NK-92 (cell line): ENCODE data around the gene STAP2.

Experiments
- DNase-seq: peaks from one replicate; lab custom pipeline; 2025; ENCODE audit not compliant: unreplicated experiment; lab: John Stamatoyannopoulos, UW

The STAP2 gene

GRCh38 chr19:4328243-4328990 lies 10.2 kb downstream of the STAP2 start:
- DNase-seq: peak; percentile 65

GRCh38 chr19:4327877-4328242 lies 10.8 kb downstream of the STAP2 start:
- DNase-seq: no peak

DNA sequence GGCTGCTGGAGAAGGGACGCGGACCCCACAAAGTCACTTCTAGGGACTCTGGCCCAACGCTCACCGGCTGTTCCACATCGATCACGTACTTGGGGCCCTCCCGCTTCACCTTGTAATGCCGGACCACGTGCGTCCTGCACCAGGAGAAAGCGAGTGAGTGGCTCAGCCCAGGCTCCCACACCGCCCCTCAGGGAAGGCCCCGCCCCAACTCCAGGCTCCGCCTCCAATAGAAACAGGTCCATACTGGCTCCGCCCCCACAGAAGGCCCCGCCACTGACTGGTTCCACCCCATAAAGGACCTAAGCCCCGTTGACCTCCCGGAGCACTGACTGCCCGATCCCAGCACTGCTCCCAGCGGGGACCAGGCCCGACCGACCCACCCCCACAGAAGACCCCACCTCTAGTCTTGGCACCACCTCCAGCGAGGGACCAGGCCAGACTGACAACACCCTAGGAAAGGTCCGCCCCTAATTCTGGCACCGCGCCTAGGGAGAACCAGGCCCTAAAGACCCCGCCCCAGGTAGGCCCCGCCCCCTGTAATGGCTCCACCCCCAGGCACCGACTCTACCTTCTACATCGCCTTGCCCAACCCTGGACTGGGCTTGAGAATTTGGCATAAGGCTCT lies 11.3 kb downstream of the STAP2 start:
- DNase-seq: no peak

GRCh38 chr19:4326837-4327251 lies 11.8 kb downstream of the STAP2 start:
- no peak for DNase-seq

DNA sequence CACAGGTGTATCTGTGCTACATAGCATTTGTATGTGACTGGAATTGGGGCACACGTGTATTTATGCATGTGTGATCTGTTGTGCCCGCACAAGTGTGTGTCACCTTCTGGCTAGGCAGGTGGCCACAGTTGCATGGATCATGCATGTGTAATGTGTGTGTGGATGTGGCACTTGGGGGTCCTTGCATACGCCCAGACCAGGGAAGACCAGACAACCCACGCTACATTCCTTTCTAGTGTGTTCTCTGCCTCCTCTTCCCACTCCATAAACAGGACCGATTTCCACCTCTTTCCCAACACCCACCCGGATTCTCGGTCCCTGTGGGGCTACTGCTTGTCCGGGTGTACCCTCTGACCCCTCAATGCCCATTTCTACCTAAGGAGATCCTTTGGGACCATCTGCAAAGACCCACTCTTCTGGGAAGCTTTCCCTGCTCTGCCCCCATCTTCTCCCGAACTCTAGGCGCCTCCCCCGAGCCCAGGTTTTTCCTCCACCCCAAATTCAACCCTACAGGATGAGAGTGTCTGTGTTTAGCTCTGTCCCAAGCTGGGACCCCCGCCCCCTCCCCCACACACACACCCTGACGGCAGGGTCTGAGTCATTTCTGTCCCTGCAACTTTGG lies 12.3 kb downstream of the STAP2 start:
- no peak for DNase-seq

DNA sequence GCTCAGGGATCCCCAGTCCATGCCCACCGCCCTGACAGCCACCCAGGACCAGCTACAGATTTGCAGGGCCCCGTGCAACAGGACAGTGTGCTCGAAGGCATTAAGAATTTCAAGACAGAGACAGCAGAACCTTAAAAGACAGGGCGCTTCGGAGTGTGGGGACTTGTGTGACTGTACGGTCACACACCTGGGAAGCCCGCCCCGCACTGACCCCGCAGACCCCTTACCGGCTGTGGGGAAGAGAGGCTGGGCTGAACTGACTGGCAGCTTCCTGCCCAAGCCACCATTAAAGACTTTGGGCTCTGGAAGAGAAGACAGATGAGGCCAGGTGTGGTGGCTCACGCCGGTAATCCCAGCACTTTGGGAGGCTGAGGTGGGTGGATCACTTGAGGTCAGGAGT lies 14.4 kb downstream of the STAP2 start:
- no peak for DNase-seq

DNA sequence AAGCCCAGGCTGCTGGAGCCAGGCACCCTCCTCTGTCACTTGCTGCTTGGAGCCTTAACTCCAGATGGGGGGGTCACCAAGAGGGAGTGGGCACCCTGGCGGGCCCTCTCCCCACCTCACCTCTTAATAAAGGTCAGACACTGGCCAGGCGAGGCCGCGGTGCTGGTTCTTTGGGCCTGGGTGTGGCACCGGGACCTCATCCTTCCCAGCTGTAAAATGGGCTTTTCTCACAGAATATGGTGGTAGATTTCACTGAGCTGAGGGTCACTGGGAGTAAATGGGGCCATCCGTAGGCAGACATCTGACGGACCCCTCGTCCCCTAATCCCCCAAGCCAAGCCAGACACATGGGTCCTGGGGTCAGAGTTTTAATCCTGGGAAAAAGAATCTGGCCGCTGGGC lies 14.9 kb downstream of the STAP2 start:
- DNase-seq: no peak

DNA sequence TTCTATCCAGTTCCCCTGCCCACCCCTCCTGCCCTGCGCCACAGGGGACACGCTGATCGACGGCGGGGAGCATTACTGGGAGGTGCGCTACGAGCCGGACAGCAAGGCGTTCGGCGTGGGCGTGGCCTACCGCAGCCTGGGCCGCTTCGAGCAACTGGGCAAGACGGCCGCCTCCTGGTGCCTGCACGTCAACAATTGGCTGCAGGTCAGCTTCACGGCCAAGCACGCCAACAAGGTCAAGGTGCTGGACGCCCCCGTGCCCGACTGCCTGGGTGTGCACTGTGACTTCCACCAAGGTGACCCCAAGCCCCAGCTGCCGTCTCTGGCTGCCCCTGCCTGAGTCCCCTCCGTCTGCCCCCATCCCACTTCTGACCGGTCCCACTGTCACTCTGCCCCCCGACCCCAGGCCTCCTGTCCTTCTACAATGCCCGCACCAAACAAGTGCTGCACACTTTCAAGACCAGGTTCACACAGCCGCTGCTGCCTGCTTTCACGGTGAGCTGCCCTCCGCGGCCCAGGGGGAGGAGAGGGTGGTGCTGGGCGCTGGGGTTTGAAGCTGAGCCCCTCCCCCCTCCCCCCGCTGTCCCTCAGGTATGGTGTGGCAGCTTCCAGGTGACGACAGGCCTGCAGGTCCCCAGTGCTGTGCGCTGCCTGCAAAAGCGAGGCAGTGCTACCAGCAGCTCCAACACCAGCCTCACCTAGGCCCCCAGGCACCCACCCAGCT lies 15.5 kb downstream of the STAP2 start:
- DNase-seq: no peak

- DNase-seq: no peak
Observed at GRCh38 chr19:4320419-4320818, 18.2 kb downstream of the STAP2 start.

GRCh38 chr19:4319067-4319718 lies 19.4 kb downstream of the STAP2 start:
- DNase-seq: no peak

DNA sequence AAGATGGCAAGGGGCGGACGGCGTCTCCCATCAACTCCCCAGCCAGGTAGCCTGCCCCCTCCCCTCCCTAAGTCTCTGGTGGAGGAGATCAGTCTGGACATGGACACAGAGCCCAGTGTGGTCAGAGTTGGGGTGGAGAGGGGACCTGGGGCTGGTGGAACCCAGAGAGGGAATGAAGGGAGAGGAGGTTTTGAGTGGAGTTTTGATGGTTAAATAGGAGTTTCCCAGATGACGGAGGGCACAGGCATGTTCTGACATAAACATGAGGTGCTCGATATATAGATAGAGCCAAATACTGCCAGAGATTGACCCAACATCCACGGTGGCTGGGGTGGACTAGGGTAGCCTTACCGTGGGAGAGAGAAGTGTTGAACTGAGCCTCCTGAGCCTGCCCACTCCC lies 20.2 kb downstream of the STAP2 start:
- DNase-seq: no peak

GRCh38 chr19:4316956-4317355 lies 21.7 kb downstream of the STAP2 start:
- DNase-seq: no peak

GRCh38 chr19:4313847-4314490 lies 24.7 kb downstream of the STAP2 start:
- DNase-seq: no peak

DNA sequence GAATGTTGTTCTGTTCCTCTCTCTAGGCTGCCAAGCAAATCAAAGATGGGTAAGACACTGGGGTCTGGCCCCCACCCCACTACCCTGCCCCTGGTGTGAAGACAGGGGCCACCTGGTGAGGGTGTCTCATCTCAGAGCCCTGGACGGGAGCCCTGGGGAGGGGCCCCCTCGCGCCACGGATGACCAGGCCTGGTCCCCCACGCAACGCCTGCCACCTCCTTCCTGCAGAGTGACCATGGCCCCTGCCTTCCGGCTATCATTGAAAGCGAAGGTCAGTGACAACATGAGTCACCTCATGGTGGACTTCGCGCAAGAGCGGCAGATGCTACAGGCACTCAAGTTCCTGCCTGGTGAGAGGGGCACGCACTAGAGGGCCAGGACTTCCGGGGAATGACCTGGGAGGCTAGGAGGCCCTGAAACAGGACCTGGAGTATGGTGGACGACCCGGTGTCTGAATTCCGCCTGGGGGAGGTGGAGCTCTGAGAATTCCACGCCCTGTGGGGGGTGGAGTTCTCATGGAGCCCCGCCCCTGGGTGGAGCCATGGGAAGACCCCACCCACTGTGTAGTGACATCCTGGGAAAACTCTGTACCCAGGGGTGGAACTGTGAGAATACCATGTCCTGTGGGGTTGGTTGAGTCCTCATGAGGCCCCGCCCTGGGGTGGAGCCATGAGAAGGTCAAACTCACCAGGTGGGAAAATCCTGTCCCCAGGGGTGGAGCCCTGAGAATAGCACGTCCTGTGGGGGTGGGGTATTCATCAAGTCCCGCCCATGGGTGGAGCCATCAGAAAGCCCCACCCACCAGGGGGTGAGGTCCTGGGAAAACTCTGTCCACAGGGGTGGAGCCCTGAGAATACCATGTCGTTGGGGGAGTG lies 28.1 kb downstream of the STAP2 start:
- DNase-seq: no peak

DNA sequence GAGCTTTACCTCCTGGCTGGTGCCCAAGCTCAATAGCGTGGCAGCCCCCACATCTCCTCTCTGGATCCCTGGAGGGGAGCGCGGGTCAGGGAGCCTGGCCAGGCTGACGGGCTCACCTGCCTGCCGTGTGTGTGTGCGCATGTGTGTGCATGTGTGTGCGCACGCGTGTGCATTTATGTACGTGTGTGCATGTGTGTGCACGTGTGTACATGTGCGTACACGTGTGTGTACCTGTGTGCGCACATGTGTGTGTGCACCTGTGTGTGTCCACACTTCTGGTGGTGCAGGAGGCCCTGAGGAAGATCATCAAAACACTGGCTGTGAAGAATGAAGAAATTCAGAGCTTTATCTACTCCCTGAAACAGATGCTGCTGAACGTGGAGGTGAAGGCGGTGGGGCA lies 33.0 kb downstream of the STAP2 start:
- DNase-seq: no peak

GRCh38 chr19:4305257-4305612 lies 33.4 kb downstream of the STAP2 start:
- no peak for DNase-seq

- no peak for DNase-seq
Observed at GRCh38 chr19:4304538-4305256, 33.9 kb downstream of the STAP2 start, which contains the start of gene FSD1. Gene FSD1 (plus strand): TSS chr19:4304598. CDS start chr19:4304747, 149 bp downstream.

- no peak for DNase-seq
Observed at GRCh38 chr19:4303819-4304537, 34.6 kb downstream of the STAP2 start.

GRCh38 chr19:4302243-4302640 lies 36.4 kb downstream of the STAP2 start, which contains the start of gene TMIGD2:
Gene TMIGD2 (minus strand): TSS chr19:4302389. CDS start chr19:4302385, 4 bp downstream.
- no peak for DNase-seq
